Smooth muscle cell (in vitro differentiated cells): ENCODE results near the gene PTPRJ. TPM values are rescaled to one million over a fixed set of nuclear protein-coding genes. Genes with fewer than 3 reads are reported as not detected.
A peak's percentile ranks its signal among the peaks of the same experiment; 100 is the strongest.

Source experiments
- DNase-seq: peaks from one replicate; lab custom pipeline; 2025; ENCODE audit not compliant: unreplicated experiment; lab: John Stamatoyannopoulos, UW
- H2AFZ ChIP-seq: fragments of 200-600 bp; sonication (generic); 2 replicates; pipeline ENCODE4 v1.6.0; 2016; ENCODE audit warnings: antibody characterized with exemption, low read depth, mild to moderate bottlenecking
- H3F3A ChIP-seq: fragments of 200-600 bp; sonication (generic); 2 replicates; pipeline ENCODE4 v1.6.0; 2017; ENCODE audit warnings: antibody characterized with exemption, low read depth
- H3K27ac ChIP-seq: fragments of 200-600 bp; sonication (generic); 2 replicates; pipeline ENCODE4 v1.5.1; 2016; ENCODE audit warnings: low read depth, mild to moderate bottlenecking
- H3K27me3 ChIP-seq: fragments of 200-600 bp; sonication (generic); 2 replicates; pipeline ENCODE4 v1.6.1; 2016; ENCODE audit warnings: low read depth, mild to moderate bottlenecking
- H3K36me3 ChIP-seq: fragments of 200-600 bp; sonication (generic); 2 replicates; pipeline ENCODE4 v1.5.1; 2016; ENCODE audit warnings: low read depth
- H3K4me1 ChIP-seq: fragments of 200-600 bp; sonication (generic); 2 replicates; pipeline ENCODE4 v1.5.1; 2016; ENCODE audit warnings: low read depth
- H3K4me2 ChIP-seq: fragments of 200-600 bp; sonication (generic); 2 replicates; pipeline ENCODE4 v1.6.0; 2016; ENCODE audit warnings: mild to moderate bottlenecking
- H3K4me3 ChIP-seq: fragments of 200-600 bp; sonication (generic); 2 replicates; pipeline ENCODE4 v1.5.1; 2016; ENCODE audit warnings: mild to moderate bottlenecking
- H3K79me2 ChIP-seq: fragments of 200-600 bp; sonication (generic); 2 replicates; pipeline ENCODE4 v1.6.0; 2016; ENCODE audit warnings: low read depth, mild to moderate bottlenecking
- H3K9ac ChIP-seq: fragments of 200-600 bp; sonication (generic); 2 replicates; pipeline ENCODE4 v1.6.0; 2016; ENCODE audit warnings: low read depth
- H3K9me3 ChIP-seq: fragments of 200-600 bp; sonication (generic); replicated peaks from 2 replicates; pipeline ENCODE4 v1.5.1; 2016; ENCODE audit warnings: low read depth
- H4K20me1 ChIP-seq: fragments of 200-600 bp; sonication (generic); 2 replicates; pipeline ENCODE4 v1.6.0; 2016; ENCODE audit warnings: low read depth
- CTCF ChIP-seq: fragments of 200-600 bp; sonication (generic); IDR thresholded peaks from 2 replicates; pipeline ENCODE4 v1.5.1; 2017; ENCODE audit warnings: borderline replicate concordance, mild to moderate bottlenecking, antibody characterized with exemption; ENCODE audit not compliant: insufficient read depth, poor library complexity, severe bottlenecking
- WGBS: methylation state at CpG from one replicate; pipeline ENCODE4 v1.1.7; 2016; ENCODE audit warnings: low lambda C conversion rate; 5-methylcytosine and 5-hydroxymethylcytosine counted together
- polyA plus RNA-seq: library from polyadenylated mRNA; unstranded; fragments of >200 nt; fragmentation: Nextera tagmentation; extraction: Ambion mirVana; gene quantifications from 2 replicates; pipeline ENCODE4 v1.2.1, GENCODE V29; 2016
- total RNA-seq: library from RNA; depleted of rRNA; stranded (reverse); fragments of >200 nt; gene quantifications from 2 replicates; pipeline ENCODE4 v1.2.3, GENCODE V29; 2014

The PTPRJ gene
- total and polyA plus RNA-seq, 2 experiments from 2014 or later: 1.5 to 6.3 TPM

GRCh38 chr11:48170241-48171233, 190.2 kb downstream of the PTPRJ start:
- WGBS: 65% methylated on average over 10 of the region's 10 CpGs
- Histone ChIP-seq H3K4me2 (peak overlapping the region; percentile 36), H3K9me3 (no peaks in the 10 kb centered on the region), H3K4me3 (no peak overlapping the region), H3K27me3 (no peaks in the 10 kb centered on the region), H3F3A (no peaks in the 10 kb centered on the region), H3K36me3 (no peaks in the 10 kb centered on the region), H3K27ac (no peak overlapping the region), H3K79me2 (no peaks in the 10 kb centered on the region), H4K20me1 (no peaks in the 10 kb centered on the region), H2AFZ (no peak overlapping the region), H3K4me1 (peaks cover 7% of the 10 kb centered on the region), H3K9ac (no peak overlapping the region)
- DNase-seq: no peak
- TF ChIP-seq CTCF: no peak

DNA sequence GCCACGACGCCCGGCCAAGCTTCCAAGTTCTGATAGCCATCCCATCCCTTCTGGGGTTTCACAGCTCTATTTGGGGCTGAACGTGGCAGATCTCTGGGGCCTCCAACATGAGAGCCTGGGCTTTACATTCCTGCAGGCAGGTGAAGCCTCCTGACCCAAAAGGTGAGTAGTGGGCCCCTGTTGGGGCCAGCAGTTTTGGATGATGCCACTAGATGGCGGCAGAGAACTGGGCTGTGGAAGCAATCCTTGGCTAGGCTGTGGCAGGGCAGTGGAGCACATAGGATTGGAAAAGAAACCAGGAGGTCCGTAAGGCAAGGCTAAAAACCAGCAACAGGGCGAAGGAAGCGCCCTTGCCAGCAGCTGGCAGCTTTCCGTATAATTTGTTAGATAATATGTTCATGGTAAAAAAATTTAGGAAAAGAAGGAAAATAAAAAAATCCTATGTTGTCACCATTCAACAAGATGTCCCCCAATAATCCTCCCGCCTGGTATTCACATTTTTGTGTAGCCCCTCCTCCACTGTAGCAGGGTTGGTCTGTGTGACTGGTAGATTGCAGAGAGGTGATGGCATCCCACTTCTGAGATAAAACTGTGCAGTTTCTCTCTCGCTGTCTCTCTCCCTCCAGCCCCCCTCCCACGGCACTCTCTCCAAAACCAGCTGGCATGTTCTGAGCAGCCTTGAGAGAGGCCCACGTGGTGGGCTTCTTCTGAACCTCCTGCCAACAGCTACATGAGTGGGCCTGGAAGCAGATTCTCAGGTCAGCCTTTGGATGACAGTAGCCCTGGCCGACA, 192.7 kb downstream of the PTPRJ start:
- Histone ChIP-seq H3K4me2 (peak overlapping the region; percentile 54), H2AFZ (peak overlapping the region; percentile 47), H3K4me3 (no peak overlapping the region), H3K4me1 (peaks cover 7% of the 10 kb centered on the region), H3K79me2 (no peaks in the 10 kb centered on the region), H3K36me3 (no peaks in the 10 kb centered on the region), H3K27me3 (no peaks in the 10 kb centered on the region), H3K27ac (no peak overlapping the region), H3K9me3 (no peaks in the 10 kb centered on the region), H3F3A (no peaks in the 10 kb centered on the region), H4K20me1 (no peaks in the 10 kb centered on the region), H3K9ac (no peak overlapping the region)
- DNase-seq: peak; percentile 12
- peak; percentile 90 for TF ChIP-seq CTCF
- 30% methylated on average over 14 of the region's 14 CpGs for WGBS

- Histone ChIP-seq H3K27me3 (no peaks in the 10 kb centered on the region), H4K20me1 (no peaks in the 10 kb centered on the region), H3K4me1 (no peaks in the 10 kb centered on the region), H3K27ac (no peak overlapping the region), H3K9me3 (no peaks in the 10 kb centered on the region), H3F3A (no peaks in the 10 kb centered on the region), H3K36me3 (no peaks in the 10 kb centered on the region), H3K9ac (no peak overlapping the region), H3K4me3 (no peak overlapping the region), H2AFZ (no peak overlapping the region), H3K4me2 (no peak overlapping the region), H3K79me2 (no peaks in the 10 kb centered on the region)
- no peak for DNase-seq
- 90% methylated on average over 4 of the region's 4 CpGs for WGBS
- TF ChIP-seq CTCF: no peak
These were observed 197.3 kb downstream of the PTPRJ start for GRCh38 chr11:48177661-48178060.
